IPS-20b (cell line): ENCODE data around the gene CAPN9.

Experiments
- H3K27ac ChIP-seq: one replicate; pipeline ENCODE4 v1.5.1; 2013; ENCODE audit warnings: low read length
- H3K27me3 ChIP-seq: 2 replicates; pipeline ENCODE4 v1.6.1; 2013; ENCODE audit warnings: mild to moderate bottlenecking, low read length, inconsistent platforms; ENCODE audit not compliant: insufficient read depth
- H3K36me3 ChIP-seq: 2 replicates; pipeline ENCODE4 v1.6.1; 2013; ENCODE audit warnings: low read depth, mild to moderate bottlenecking, inconsistent platforms, low read length, moderate library complexity; ENCODE audit not compliant: insufficient read depth
- H3K4me1 ChIP-seq: 2 replicates; pipeline ENCODE4 v1.6.1; 2013; ENCODE audit warnings: mild to moderate bottlenecking, control low read depth, inconsistent platforms, low read length, moderate library complexity; ENCODE audit not compliant: insufficient read depth
- H3K4me3 ChIP-seq: 2 replicates; pipeline ENCODE4 v1.5.1; 2013; ENCODE audit warnings: mild to moderate bottlenecking, low read length, inconsistent platforms
- H3K9ac ChIP-seq: 2 replicates; pipeline ENCODE4 v1.6.1; 2013; ENCODE audit warnings: low read depth, mild to moderate bottlenecking, inconsistent platforms, low read length, moderate library complexity
- H3K9me3 ChIP-seq: 2 replicates; pipeline ENCODE4 v1.6.1; 2013; ENCODE audit warnings: mild to moderate bottlenecking, low read depth, low read length, inconsistent platforms; ENCODE audit not compliant: insufficient read depth

Gene CAPN9

DNA sequence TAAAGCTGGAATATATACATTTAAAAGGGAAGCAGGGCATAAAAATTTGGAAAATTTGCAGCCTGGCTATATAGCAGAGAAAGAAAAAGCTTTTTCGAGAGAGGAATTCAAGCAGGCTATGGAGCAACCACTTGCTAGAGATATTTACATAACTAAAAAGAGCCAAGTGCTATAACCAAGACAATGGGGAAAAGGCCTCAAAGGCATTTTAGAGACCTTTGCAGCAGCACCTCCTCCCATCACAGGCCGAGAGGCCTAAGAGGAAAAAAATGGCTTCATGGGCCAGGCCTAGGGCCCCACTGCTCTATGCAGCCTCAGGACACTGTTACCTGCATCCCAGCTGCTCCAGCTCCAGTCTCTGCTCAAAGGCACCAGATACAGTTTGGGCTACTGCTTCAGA is 37.0 kb downstream of the CAPN9 start:
- peaks cover 11% of the 10 kb centered on the region for H3K4me1 ChIP-seq
- no peak overlapping the region for H3K27ac ChIP-seq
- peaks cover 93% of the 10 kb centered on the region for H3K27me3 ChIP-seq
- H3K9me3 ChIP-seq = no peaks in the 10 kb centered on the region
- no peak overlapping the region for H3K4me3 ChIP-seq
- no peaks in the 10 kb centered on the region for H3K36me3 ChIP-seq
- H3K9ac ChIP-seq = no peak overlapping the region

DNA sequence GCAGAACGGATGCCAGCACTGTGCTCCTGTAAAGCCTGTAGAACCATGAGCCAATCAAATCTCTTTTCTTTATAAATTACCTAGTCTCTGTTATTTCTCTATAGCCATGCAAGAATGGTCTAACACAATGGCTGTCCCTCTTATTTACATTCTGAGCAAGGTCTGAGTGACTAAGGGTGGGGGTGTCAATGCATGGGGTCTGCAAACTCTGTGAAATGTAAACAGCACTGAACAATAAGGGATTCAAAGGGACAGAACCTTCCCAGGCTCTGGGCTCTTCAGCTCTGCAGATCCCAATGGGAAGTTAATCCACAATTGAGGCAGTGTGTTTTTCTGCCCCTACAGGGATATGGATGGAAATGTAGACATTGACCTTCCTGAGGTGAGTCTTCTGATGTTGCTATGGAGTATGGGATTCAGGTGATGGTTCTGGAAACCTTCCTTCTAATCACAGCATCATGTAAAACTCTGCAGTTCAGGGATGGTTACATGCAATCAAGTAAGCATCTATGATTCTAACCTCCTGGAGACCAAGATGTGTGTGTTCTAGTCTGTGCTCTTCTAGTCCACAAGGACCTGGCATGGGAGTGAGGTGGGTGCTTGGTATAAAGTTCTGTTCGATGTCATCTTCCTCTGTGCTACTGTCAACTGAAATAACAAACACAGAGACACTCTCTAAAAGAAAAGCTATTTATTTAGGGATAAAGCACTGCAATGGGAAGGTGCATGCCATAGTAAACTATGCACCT is 38.6 kb downstream of the CAPN9 start:
- no peak overlapping the region for H3K27ac ChIP-seq
- peaks cover 11% of the 10 kb centered on the region for H3K4me1 ChIP-seq
- no peaks in the 10 kb centered on the region for H3K9me3 ChIP-seq
- H3K27me3 ChIP-seq = peaks cover 96% of the 10 kb centered on the region
- H3K36me3 ChIP-seq = no peaks in the 10 kb centered on the region
- no peak overlapping the region for H3K4me3 ChIP-seq
- no peak overlapping the region for H3K9ac ChIP-seq

DNA sequence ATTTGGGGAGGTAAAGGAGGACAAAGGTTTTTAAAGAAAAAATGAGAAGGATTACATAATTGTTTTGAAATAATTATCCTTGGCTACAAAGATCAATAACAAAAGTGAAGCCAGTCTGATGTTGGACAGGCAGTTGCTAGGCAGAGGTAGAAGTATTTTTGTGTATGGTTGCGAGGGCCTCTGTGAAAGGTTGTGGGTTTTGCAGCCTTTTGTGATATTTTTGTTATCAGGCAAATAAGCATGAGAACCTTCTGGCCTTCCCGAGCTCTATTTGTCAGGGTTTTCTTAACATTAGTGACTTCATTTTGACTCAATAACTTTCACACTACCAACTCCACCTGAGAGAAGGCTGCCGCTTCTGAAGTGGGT is 39.2 kb downstream of the CAPN9 start:
- H3K9me3 ChIP-seq = no peaks in the 10 kb centered on the region
- no peak overlapping the region for H3K27ac ChIP-seq
- H3K9ac ChIP-seq = no peak overlapping the region
- H3K4me1 ChIP-seq = peaks cover 11% of the 10 kb centered on the region
- no peak overlapping the region for H3K4me3 ChIP-seq
- H3K36me3 ChIP-seq = no peaks in the 10 kb centered on the region
- peaks cover 96% of the 10 kb centered on the region for H3K27me3 ChIP-seq

DNA sequence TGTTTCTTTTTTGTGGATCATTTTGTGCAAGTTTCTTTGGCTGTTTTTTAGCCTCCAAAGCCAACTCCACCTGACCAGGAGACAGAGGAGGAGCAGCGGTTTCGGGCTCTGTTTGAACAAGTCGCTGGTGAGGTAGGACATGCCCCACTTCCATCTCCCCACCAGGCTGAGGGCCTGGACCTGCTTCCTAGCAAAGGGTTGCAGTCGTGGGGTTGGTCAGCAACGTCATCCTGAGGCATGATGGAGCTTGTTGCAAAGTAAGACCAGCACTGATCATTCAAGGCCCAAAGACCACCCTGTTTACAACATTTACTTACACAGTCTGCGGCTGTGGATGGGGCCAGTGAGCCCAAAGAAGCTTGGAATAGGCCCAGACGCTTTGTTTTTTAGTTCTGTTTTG is 40.3 kb downstream of the CAPN9 start:
- peaks cover 11% of the 10 kb centered on the region for H3K4me1 ChIP-seq
- no peaks in the 10 kb centered on the region for H3K9me3 ChIP-seq
- H3K27me3 ChIP-seq = peaks cover 85% of the 10 kb centered on the region
- no peak overlapping the region for H3K9ac ChIP-seq
- no peak overlapping the region for H3K27ac ChIP-seq
- H3K4me3 ChIP-seq = no peak overlapping the region
- no peaks in the 10 kb centered on the region for H3K36me3 ChIP-seq

DNA sequence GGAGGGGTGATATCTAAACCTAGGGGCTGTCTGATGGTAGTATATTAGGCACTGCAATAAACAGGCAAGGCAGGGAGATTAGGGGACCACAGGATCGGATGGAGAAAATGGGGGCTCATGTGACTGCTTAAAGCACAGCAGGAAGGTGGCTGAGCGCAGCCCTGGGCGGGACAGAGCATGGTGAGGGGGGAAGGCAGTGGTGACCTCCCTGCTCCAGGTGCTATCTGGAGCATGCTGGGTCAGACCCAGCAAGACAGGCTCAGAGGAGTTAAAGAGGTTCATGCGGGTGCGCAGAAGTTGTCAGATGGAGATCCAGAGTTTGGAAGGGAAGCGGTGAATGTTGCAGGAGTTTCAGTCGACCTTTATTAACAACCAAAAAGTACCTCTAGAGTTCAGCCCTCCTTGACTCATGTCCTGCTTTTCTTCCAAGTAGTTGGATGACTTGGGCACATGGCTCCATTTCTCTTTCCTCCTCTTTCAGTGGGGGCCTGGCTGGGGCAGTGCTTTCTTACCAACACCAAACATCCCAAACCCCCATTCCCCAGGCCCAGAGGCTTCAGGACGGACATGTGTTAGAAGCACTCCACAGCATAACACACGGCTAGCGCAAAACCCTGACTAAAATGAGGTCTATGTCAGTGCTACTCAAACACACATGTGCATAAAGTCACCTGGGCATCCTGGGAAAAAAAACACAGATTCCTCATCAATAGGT is 41.5 kb downstream of the CAPN9 start:
- peaks cover 73% of the 10 kb centered on the region for H3K27me3 ChIP-seq
- no peak overlapping the region for H3K27ac ChIP-seq
- no peak overlapping the region for H3K4me3 ChIP-seq
- peaks cover 11% of the 10 kb centered on the region for H3K4me1 ChIP-seq
- no peaks in the 10 kb centered on the region for H3K9me3 ChIP-seq
- no peaks in the 10 kb centered on the region for H3K36me3 ChIP-seq
- no peak overlapping the region for H3K9ac ChIP-seq

DNA sequence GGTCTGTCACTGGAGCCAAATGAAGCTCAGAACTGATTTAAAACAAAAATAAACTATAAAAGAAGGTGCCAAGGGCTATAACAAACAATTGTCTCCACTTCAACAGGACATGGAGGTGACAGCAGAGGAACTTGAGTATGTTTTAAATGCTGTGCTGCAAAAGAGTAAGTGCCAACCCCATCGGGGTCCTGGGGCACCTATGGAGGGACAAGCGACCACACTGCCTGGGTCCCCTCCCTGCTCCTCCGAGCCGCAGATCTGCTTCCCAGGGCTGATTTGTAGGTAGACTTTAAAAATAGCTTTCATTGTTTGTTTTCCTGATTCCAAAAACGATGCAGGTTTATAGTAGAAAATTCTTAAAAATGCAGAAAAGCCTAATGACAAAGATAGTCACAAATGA is 42.8 kb downstream of the CAPN9 start:
- Histone ChIP-seq H3K36me3 (no peaks in the 10 kb centered on the region), H3K4me1 (peaks cover 8% of the 10 kb centered on the region), H3K9ac (no peak overlapping the region), H3K9me3 (no peaks in the 10 kb centered on the region), H3K27me3 (peaks cover 60% of the 10 kb centered on the region), H3K4me3 (no peak overlapping the region), H3K27ac (no peak overlapping the region)

DNA sequence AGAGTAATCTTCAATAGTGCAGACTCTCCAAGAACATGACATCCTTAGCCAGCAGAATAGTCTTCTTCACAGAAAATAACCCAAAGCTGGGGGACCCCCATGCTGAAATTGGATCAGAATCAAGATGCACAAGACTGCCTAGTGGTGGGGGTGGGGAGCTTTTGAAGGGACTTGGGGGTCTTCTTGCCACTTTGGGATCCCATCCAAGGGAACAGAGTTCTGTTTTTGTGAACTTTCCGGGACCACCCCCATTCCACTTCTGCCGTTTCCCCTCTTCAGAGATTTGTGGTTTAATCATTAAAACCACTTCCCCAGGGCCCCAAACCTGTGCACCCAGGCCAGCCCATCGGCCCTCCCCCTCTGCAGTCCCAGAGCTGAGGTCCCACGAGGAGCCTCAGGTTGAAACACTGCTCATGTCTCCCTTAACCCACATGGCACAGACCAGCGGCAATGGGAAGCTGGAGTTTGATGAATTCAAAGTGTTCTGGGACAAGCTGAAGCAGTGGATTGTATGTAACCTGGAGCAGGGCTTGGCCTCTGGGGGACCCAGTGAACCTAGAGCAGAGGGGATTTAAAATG is 44.9 kb downstream of the CAPN9 start:
- no peaks in the 10 kb centered on the region for H3K36me3 ChIP-seq
- no peaks in the 10 kb centered on the region for H3K4me1 ChIP-seq
- H3K4me3 ChIP-seq = no peak overlapping the region
- H3K27me3 ChIP-seq = peaks cover 48% of the 10 kb centered on the region
- no peaks in the 10 kb centered on the region for H3K9me3 ChIP-seq
- H3K9ac ChIP-seq = no peak overlapping the region
- H3K27ac ChIP-seq = no peak overlapping the region

DNA sequence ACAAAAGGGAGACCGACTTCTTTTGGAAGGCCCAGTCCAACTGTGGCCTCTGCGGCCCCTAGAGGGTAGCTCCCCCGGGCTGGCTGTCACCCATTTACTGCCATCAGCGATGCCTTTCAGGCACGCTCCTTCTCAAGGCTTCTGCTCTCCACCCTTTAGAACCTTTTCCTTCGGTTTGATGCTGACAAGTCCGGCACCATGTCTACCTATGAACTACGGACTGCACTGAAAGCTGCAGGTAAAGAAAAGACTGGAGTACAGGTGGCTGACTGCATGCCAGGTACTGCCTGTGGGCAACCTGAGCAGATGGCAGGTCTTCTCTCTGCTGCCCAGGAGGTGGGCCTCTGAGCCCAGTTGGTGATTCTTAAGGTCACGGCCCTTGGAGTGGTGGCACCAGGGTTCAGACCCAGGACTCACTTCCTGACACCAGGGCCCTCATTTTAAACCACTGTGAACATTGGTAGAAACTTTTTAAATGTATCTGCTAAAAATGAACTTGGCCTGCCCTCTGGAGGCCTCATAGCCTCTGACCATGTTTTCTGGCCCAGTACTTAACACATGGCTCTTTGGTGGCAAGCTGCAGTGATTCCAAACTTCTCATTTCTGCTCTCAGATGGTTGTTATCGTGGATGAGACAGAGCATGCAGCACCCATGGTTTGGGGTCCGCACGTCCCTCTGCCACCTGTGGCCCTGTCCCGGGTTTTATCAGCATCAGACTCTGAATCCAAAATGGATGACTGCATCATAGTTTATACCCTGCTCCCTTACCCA is 45.7 kb downstream of the CAPN9 start:
- H3K27ac ChIP-seq = no peak overlapping the region
- no peaks in the 10 kb centered on the region for H3K36me3 ChIP-seq
- H3K27me3 ChIP-seq = peaks cover 47% of the 10 kb centered on the region
- H3K9ac ChIP-seq = no peak overlapping the region
- H3K9me3 ChIP-seq = no peaks in the 10 kb centered on the region
- H3K4me3 ChIP-seq = no peak overlapping the region
- no peaks in the 10 kb centered on the region for H3K4me1 ChIP-seq

DNA sequence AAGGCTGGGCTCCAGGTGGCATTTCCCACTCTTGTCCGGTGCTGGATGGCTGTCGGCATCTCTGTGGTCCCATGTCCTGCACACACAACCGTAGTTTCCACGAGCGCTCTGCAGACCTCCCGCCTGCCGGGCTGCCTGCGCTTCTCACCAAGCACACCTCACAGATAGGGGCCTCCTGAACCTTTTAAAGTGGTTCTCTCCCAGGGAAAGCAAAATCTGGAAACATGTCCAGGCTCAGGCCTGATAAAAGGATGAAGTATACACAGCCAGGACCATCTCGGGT is 46.2 kb downstream of the CAPN9 start:
- Histone ChIP-seq H3K27me3 (peaks cover 41% of the 10 kb centered on the region), H3K9me3 (no peaks in the 10 kb centered on the region), H3K27ac (no peak overlapping the region), H3K36me3 (no peaks in the 10 kb centered on the region), H3K4me3 (no peak overlapping the region), H3K9ac (no peak overlapping the region), H3K4me1 (no peaks in the 10 kb centered on the region)

DNA sequence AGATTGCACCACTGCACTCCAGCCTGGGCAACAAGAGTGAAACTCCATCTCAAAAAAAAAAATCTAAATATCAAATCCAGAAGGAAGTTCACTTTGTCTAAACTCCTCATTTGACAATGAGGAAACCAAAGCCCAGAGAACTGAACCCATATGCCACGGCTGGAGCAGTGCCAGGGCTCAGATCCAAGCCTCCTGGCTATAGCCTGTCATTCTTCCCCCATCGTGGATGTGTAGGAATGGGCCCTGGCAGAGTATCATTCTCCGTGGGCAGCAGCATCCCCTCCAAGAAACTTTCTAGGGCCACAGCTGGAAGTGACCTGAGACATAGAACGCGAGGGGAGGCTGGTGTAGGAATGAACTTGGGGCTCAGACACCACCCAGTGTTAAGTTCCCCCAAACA is 47.2 kb downstream of the CAPN9 start:
- no peaks in the 10 kb centered on the region for H3K4me1 ChIP-seq
- no peaks in the 10 kb centered on the region for H3K9me3 ChIP-seq
- H3K27ac ChIP-seq = no peak overlapping the region
- H3K36me3 ChIP-seq = no peaks in the 10 kb centered on the region
- no peak overlapping the region for H3K9ac ChIP-seq
- no peak overlapping the region for H3K4me3 ChIP-seq
- peaks cover 31% of the 10 kb centered on the region for H3K27me3 ChIP-seq

DNA sequence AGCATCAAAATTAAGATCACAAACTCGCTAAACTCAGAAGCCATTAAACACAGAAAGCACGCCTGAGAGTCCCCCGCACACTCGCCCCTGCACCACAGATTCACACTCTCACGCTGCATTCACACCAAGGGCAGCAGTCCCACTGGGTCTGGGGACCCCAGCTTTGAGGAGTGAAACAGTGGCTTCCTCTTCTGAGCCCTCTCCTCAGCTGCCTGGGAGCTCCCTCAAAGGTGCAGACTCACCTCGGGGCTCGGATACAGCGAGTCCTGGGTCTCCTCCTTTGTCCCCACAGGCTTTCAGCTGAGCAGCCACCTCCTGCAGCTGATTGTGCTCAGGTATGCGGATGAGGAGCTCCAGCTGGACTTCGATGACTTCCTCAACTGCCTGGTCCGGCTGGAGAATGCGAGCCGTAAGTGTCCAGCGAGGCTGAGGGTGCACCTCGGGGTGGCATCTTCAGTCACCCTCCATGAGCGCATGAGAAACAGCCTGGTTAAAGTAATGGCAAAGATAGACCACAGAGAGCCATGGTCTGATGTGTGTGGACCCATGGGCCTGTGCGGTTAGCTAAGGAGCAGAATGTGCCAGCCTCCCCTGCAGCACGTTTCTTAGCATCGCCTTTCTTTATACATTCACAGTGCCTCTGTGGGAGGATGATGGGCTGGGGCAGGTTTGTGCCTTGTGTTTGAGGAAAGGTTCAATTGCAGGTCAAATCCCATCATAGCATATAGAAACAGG is 47.9 kb downstream of the CAPN9 start:
- Histone ChIP-seq H3K36me3 (no peaks in the 10 kb centered on the region), H3K9ac (no peak overlapping the region), H3K4me3 (no peak overlapping the region), H3K27me3 (peaks cover 25% of the 10 kb centered on the region), H3K27ac (no peak overlapping the region), H3K9me3 (no peaks in the 10 kb centered on the region), H3K4me1 (no peaks in the 10 kb centered on the region)
